GM12872 (cell line): ENCODE measurements around the gene MICAL2.

ENCODE experiments used
- CTCF ChIP-seq: IDR thresholded peaks from 3 replicates; pipeline ENCODE4 v1.5.1; 2011; ENCODE audit warnings: low read depth, mild to moderate bottlenecking, low read length, moderate library complexity; ENCODE audit not compliant: insufficient read depth

MICAL2 gene

DNA sequence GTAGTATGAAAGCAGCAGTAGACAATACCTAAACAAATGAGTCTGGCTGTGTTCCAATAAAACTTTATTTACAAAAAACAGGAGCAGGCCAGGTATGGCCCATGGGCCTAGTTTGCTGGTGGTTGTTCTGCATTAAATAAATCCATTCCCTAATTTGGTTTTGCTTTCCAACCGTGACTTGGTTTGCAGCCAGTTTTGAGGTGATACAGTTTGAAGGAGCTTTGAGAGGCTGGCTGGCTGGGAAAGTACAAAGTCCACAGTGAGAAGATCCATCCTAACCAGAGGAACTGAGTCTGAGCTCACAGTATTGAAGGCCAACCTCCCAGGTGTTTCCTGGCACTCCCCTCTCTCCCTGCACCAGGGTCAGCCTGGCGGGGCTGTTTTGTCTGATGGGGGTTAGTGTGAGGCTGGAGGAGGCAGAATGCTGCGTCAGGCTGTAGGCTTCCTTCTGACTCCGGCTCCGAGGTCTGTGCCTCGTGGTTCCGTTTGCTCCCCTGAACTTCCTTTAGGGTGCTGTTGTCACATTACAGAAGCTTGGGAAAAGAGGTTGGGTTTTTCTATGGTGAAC, 129.5 kb downstream of the MICAL2 start:
- TF ChIP-seq CTCF = no peak

GRCh38 chr11:12240677-12241076, 130.3 kb downstream of the MICAL2 start:
- TF ChIP-seq CTCF = no peak

DNA sequence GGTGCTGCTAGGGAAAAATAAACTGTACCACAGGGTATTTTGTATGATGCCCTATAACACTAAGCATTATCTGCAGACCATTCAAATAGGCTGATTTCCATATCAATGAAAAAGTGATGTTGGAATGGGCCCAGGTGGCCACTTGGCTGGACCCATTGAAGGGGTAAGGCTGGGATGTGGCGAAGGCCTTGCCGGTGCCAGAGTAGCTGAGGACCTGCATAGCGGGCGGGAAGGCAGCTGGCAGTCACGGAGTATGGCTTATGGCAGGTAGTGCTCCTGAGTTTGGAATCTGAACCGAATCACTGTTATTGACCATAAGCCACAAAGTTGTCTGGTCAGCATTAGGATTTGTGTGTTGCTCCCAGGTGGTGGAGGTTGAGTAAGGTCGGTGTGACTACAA, 131.0 kb downstream of the MICAL2 start:
- no peak for TF ChIP-seq CTCF

- TF ChIP-seq CTCF = no peak
These were observed 131.7 kb downstream of the MICAL2 start for GRCh38 chr11:12241971-12242672.

GRCh38 chr11:12242966-12243365, 132.6 kb downstream of the MICAL2 start:
- no peak for TF ChIP-seq CTCF

- no peak for TF ChIP-seq CTCF
These were observed 133.1 kb downstream of the MICAL2 start for GRCh38 chr11:12243486-12243885.

DNA sequence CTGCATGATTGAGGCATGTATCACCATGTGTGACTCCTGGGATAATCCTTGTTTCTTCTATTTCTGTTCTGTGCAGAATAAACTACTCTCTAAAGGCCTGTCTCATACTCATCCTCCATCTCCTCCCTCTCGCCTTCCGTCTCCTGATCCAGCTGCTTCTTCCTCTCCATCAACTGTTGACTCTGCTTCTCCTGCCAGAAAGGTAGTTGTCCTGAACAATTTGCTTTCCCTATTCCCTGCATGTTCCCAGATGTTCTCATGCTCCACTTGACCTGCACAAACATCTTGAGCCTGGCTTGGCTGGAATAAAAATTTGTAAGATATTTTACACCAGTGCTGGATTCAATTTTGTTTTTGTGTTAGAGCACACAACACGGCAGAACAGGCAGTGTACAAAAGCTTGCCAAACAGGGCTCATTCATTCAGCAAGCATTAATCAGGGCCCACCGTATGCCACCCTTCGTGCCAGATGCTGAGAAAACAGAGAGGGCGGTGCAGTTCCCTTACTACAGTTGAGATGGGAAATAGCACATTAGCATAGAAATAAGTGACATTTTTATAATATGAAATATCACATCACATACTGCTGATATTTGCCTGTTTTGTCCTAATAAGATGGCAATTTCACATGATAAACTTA, 133.6 kb downstream of the MICAL2 start:
- no peak for TF ChIP-seq CTCF
